22Rv1 (cell line): Measurements from ENCODE around the gene XYLB.

ENCODE experiments used
- H3K27ac ChIP-seq: fragments of 450-650 bp; 2 replicates; pipeline ENCODE4 v1.5.1; 2017
- ZFX ChIP-seq: fragments of 450-650 bp; IDR thresholded peaks from 2 replicates; pipeline ENCODE4 v1.6.1; 2017; ENCODE audit warnings: antibody characterized with exemption, borderline replicate concordance
- TF ChIP-seq, protein P1 (sequence below): fragments of 450-650 bp; IDR thresholded peaks from 2 replicates; pipeline ENCODE4 v1.5.1; 2017; ENCODE audit warnings: mild to moderate bottlenecking

Gene XYLB

DNA sequence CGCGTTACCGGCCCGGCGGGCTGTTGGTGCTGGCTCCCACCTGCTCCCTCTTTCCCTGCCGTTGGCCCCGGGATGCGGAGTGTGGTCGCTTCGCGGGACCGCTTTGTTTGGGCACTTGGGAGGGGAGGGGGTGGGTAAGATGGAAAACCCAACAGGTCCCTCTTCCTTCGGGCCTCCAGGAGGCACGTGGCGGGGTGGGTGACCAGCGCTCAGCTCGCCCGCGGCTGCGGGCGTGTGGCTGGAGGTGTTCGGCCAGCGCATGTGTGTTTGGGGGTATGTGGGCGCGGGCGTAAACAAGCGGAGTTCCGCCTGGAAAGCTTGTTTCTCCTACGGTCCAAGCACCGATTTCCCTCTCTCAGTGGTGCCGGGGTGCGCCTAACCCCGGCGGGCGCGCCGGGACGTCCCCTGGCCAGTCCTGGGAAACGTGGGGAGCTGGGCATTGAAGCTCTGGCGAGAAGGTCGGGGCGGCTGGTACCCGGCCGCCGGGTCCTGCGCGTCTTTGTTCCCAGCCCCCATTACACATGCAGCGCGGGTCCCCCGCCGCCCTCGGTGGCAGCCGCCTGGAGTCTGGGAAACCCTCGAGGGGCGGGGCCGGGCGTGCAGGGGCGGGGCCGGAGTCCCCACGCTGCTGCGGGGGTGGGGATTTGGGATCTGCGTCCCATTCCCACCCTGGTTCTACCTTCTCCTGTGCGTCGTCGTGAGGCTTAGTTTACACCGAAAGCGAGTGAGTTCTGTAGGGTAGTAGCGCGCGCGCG lies 108.5 kb downstream of the XYLB start:
- H3K27ac ChIP-seq = peak overlapping the region; percentile 95
- TF ChIP-seq ZFX = no peak
- TF ChIP-seq, protein P1, sequence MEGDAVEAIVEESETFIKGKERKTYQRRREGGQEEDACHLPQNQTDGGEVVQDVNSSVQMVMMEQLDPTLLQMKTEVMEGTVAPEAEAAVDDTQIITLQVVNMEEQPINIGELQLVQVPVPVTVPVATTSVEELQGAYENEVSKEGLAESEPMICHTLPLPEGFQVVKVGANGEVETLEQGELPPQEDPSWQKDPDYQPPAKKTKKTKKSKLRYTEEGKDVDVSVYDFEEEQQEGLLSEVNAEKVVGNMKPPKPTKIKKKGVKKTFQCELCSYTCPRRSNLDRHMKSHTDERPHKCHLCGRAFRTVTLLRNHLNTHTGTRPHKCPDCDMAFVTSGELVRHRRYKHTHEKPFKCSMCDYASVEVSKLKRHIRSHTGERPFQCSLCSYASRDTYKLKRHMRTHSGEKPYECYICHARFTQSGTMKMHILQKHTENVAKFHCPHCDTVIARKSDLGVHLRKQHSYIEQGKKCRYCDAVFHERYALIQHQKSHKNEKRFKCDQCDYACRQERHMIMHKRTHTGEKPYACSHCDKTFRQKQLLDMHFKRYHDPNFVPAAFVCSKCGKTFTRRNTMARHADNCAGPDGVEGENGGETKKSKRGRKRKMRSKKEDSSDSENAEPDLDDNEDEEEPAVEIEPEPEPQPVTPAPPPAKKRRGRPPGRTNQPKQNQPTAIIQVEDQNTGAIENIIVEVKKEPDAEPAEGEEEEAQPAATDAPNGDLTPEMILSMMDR = no peak

DNA sequence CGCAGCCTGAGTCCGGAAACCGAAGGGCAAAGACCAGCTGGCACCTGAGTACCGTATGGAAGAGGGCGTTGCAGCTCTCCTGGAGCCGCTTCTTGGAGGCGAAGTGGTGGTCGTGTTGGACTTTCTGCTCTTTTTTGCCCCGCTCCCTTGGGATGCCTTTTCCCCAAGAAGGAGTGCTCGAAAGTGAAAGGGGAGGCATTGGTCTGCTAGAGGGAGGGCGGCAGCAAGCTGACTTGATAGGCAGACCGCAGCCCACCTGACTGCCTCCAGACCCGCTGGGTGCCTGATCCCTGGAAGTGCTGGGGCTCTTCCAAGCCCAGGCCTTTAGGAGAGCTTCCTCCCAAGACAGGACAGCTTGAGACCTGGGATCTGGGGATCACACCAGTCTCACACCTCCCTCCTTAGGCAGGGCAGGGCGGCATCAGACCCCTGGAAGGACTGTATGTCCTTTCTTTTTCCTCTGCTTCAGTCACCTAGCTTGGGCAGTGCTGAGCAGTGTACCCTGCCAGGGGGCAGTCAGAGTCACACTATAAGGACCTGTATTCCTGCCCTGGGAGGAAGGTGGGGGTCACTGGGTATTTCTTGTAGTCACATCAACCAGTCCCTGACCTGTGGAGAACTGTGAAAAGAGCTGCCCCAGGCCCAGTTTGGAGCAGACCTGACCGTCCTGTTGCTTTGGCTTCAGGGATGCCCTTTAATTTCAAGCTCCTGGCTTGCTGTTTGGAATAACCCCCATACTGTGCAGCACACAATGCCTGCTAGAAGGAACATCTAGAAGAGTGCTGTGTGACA lies 109.2 kb downstream of the XYLB start:
- H3K27ac ChIP-seq = peak overlapping the region; percentile 95
- TF ChIP-seq, protein P1 = no peak
- no peak for TF ChIP-seq ZFX

DNA sequence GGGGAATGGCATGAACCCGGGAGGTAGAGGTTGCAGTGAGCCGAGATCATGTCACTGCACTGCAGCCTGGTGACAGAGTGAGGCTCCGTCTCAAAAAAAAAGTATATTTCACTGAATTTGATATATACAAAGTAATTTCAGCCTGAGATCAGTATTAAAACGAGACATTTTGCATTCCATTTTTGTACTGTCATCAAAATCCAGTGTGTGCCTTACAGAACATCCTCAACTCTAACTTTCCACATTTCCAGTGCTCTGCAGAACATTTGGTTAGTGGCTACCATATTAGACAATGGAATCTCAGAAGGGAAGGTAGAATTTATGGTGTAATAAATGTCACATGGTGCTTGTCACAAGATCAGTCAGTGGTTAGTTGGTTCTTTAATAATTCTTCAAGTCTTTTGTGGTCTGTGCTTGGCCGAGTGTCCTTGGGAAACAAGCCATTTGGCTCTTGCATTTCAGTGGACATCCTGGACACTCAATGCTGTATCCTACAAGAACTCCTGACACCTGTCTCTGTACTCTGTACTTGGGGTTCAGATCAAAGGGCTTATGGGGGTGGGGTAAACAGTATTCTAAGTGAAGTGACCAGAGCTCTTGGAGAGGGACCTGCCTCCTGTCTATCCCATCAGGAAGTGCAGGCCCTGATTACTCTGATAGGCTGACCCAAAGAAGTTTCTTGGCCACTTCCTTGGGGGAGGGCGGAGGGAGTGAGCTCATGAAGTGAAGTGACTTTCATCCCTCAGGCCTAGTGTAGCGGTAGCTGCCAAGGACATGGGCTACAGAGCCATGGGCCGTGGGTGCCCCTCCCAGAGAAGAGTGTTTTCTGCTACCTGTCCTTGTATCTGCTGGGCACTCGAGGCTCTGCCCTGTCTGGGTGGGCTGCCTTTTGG lies 110.8 kb downstream of the XYLB start:
- H3K27ac ChIP-seq = no peak overlapping the region
- no peak for TF ChIP-seq ZFX
- TF ChIP-seq, protein P1 = no peak

DNA sequence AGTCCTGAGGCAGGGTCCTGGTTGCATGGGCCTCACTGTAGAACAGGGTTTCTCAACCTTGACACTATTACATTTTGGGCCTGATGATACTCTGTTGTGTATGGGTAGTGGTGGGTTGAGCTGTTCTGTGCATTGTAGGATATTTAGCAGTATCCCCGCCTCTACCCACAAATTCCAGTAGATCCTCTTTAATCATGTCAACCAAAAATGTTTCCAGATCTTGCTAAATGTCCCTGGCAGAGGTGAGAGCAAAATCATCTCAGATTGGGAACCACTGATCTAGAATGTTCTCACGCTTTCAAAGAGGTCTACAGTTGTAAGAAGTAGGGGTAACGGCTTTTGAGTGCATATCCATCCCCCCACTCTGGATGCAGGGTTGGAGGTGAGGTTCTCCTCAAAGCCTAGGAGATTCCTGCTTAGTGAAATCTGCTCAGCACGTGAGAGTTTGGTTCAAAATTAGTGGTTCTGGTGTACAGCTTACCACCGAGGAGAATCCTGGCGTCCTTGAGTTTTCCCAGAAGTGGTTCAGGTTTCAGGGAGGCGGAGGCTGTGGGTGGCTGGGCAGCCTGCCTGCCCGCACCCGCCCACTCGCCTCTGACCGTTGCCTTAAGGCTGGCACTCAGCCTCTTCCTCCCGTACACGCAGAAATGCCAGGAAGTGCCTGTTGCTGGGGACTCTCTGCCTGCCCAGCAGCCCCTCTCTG lies 112.4 kb downstream of the XYLB start:
- peak overlapping the region; percentile 31; the same call in 1 of the 2 replicates for H3K27ac ChIP-seq
- TF ChIP-seq, protein P1 = no peak
- no peak for TF ChIP-seq ZFX

DNA sequence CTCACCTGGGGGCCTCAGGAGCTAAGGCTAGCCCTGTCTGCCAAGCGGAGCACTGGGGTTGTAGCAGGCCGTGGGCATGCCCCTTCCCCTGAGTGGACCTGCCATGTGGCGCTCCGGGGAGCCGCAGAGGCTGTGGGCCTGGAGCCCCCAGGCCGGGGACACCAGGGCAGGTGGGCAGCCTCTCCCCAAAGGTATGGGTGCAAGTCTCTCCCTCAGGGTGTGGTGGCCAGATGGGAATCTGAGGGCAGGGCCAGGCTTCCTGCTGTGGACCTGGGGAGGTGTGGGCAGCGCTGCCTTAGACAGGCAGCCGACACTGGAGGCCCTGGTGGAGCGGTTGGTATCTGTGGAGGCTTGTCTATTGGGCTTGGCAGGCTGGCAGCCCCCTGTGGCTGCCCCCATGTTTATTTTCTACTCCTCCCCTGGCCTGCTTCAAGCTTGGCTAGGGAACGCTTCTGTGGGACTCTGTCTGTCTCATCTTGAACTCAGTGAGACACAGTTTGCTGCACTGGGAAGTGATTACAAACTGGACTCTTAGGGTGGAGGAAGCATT lies 113.0 kb downstream of the XYLB start:
- TF ChIP-seq, protein P1 = no peak
- no peak for TF ChIP-seq ZFX
- H3K27ac ChIP-seq = peak overlapping the region; percentile 31; the same call in 1 of the 2 replicates

DNA sequence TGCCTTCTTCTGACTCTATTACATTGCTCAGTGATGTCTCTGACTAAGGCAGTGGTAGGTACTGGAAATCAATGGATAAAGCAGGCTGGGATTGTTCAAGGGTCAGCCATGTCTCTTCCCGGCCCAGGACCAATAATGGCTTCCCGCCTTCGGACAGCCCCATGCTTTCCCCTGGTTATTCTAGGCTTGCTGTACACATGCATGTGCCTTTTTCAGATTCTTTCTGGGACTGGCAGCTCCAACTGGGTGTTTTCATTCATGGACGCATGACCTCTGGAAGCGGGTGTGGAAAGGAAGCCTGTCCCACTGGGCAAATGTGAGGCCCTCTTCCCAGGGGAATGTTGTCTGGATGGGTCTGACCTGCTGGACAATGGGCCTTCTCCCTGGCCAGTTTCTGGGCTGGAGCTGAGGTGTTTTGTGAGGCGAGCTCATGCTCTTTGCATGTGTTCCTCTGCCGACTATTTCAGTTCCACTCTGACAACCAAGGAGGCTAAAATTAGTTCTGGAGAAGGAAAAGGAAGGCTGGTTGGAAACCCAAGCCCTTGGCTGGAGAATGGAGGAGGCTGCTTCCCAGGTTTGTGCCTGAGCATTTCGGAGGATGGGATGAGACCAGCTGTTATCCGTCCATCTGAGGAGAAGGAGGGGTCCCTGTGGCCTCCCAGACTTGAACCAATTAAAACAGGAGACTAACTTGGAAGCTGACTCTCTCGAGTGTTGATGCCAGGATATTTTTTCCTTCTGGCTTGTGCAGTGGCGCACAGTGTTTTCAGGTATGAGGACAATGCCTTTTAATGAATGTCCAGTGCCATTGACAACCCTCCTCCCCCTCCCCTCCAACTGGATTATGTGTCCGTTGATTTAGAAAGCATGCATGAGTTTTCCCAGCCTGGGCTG lies 114.0 kb downstream of the XYLB start:
- TF ChIP-seq, protein P1 = no peak
- TF ChIP-seq ZFX = no peak
- no peak overlapping the region for H3K27ac ChIP-seq
